Stomach (tissue), 4 donors: Measurements from ENCODE around the gene KHK.

ENCODE experiments used
- EP300 ChIP-seq: sonication (generic); formaldehyde crosslinking; IDR thresholded peaks from one replicate; pipeline ENCODE4 v1.6.1; 2017; ENCODE audit warnings: antibody characterized with exemption
- POLR2A ChIP-seq, 4 donors: fragments of 450-650 bp; IDR thresholded peaks; one replicate each; pipeline ENCODE4 v1.6.1; 2016; ENCODE audit warnings: antibody characterized with exemption in 4 of 4, control low read depth in 2 of 4, mild to moderate bottlenecking in 1 of 4, moderate library complexity in 1 of 4
- TF ChIP-seq, protein P1 (sequence below), 7 experiments: fragments of 450-650 bp in 4 of 7; fragments of 200-600 bp in 3 of 7; sonication (generic) in 3 of 7; IDR thresholded peaks; one replicate each; pipeline ENCODE4 v1.5.1; 2016 to 2019; ENCODE audit warnings: antibody characterized with exemption in 7 of 7, control low read depth in 2 of 7, mild to moderate bottlenecking in 1 of 7

DNA sequence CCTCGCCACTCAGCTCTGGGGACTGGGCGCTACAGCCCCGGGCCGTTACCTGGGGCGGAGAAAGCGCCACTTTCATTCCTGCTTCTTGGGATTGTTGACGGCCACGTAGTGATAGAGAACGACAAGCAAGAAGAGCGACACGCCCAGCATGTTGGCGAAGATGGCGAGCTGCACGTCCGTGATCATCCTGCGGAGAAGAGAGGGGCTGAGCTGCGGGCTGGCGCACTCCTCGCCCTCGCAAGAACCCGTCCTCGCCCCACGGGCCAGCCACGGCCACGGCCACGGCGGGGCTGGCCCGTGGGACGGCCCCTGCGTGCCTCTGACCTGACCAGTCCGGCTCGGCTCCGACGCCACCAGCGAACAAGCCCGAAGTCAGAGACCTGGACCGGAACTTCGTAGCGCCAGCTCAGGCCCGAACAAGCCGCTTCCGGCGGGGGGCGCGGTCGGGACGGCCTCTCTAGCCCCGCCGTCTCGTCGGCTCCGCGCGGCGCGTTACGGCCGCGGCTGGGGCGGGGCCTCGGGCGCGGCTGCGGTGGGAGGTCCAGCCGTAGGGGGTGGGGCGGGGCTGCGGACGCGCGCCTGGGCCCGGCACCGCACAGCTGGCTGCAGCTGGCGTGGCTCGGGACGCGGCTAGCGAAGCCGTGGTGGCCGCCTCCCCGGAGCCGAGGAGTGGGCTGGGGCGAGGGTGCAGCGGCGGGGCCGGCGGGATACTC lies 15.1 kb upstream of the KHK start, which contains the start of gene OST4:
- TF ChIP-seq POLR2A (IDR thresholded peaks at IDR 0.05) = no peak
- TF ChIP-seq, protein P1, sequence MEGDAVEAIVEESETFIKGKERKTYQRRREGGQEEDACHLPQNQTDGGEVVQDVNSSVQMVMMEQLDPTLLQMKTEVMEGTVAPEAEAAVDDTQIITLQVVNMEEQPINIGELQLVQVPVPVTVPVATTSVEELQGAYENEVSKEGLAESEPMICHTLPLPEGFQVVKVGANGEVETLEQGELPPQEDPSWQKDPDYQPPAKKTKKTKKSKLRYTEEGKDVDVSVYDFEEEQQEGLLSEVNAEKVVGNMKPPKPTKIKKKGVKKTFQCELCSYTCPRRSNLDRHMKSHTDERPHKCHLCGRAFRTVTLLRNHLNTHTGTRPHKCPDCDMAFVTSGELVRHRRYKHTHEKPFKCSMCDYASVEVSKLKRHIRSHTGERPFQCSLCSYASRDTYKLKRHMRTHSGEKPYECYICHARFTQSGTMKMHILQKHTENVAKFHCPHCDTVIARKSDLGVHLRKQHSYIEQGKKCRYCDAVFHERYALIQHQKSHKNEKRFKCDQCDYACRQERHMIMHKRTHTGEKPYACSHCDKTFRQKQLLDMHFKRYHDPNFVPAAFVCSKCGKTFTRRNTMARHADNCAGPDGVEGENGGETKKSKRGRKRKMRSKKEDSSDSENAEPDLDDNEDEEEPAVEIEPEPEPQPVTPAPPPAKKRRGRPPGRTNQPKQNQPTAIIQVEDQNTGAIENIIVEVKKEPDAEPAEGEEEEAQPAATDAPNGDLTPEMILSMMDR (IDR thresholded peaks at IDR 0.05) = peak in 1 of 7 experiments; percentile 24
- TF ChIP-seq EP300 = no peak
